Liver (tissue), 3 donors: ENCODE results near the gene GRAMD2B.

ENCODE experiments used
- GABPA ChIP-seq, 2 donors: IDR thresholded peaks in 1 of 2; conservative IDR thresholded peaks in 1 of 2; 2 replicates each; pipeline ENCODE4 v1.6.1; 2016; ENCODE audit warnings: antibody characterized with exemption in 2 of 2, mild to moderate bottlenecking in 1 of 2, moderate library complexity in 1 of 2
- HNF4G ChIP-seq: IDR thresholded peaks from 2 replicates; pipeline ENCODE4 v1.6.1; 2016; ENCODE audit warnings: antibody characterized with exemption
- JUND ChIP-seq, 2 donors: IDR thresholded peaks; 2 replicates each; pipeline ENCODE4 v1.6.1; 2016; ENCODE audit warnings: antibody characterized with exemption in 2 of 2
- RAD21 ChIP-seq, 2 donors: IDR thresholded peaks; 2 replicates each; pipeline ENCODE4 v1.6.1; 2016; ENCODE audit warnings: antibody characterized with exemption in 2 of 2, mild to moderate bottlenecking in 2 of 2
- TAF1 ChIP-seq: conservative IDR thresholded peaks from 2 replicates; pipeline ENCODE4 v1.6.1; 2016; ENCODE audit warnings: antibody characterized with exemption, mild to moderate bottlenecking
- YY1 ChIP-seq: IDR thresholded peaks from 2 replicates; pipeline ENCODE4 v1.6.1; 2016; ENCODE audit warnings: antibody characterized with exemption, mild to moderate bottlenecking
- TF ChIP-seq, protein P1 (sequence below): IDR thresholded peaks from 2 replicates; pipeline ENCODE4 v1.6.1; 2016; ENCODE audit warnings: antibody characterized with exemption, mild to moderate bottlenecking
- TF ChIP-seq, protein P2 (sequence below): fragments of 150-350 bp; IDR thresholded peaks from 2 replicates; pipeline ENCODE4 v1.5.1; 2017; ENCODE audit warnings: improper control_type of control experiment, low read depth, low read length; ENCODE audit not compliant: missing input control
- TF ChIP-seq, protein P3 (sequence below): IDR thresholded peaks from 2 replicates; pipeline ENCODE4 v1.6.1; 2016; ENCODE audit warnings: antibody characterized with exemption
- donor health status: healthy.
- donor health status: healthy.

DNA sequence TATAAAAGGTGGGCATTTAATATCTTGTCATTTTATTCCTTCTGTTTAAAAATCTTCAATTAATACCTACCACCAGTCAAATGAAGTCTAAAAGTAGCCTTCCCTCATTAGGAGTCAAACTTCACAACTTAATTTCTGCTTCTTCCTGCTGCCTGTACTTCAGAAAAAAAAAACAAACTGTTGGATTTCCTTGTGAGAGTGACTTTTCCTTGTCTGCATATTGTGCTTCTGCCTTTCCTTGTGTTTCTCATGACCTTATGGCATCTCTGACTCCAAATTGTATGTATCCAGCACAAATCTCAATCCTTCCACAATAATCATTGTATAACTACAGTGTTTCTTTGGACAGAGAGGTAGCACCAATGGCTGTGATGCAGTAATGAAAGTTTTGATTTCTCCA, 32.1 kb downstream of the GRAMD2B start:
- TF ChIP-seq TAF1 (no peak), RAD21 (IDR thresholded peaks at IDR 0.05) (no peak), GABPA (IDR thresholded peaks at IDR 0.05 in 1 of 2, conservative IDR thresholded peaks at IDR 0.05 in 1 of 2) (no peak), YY1 (no peak), HNF4G (no peak), JUND (IDR thresholded peaks at IDR 0.05) (no peak)
- TF ChIP-seq, protein P1, sequence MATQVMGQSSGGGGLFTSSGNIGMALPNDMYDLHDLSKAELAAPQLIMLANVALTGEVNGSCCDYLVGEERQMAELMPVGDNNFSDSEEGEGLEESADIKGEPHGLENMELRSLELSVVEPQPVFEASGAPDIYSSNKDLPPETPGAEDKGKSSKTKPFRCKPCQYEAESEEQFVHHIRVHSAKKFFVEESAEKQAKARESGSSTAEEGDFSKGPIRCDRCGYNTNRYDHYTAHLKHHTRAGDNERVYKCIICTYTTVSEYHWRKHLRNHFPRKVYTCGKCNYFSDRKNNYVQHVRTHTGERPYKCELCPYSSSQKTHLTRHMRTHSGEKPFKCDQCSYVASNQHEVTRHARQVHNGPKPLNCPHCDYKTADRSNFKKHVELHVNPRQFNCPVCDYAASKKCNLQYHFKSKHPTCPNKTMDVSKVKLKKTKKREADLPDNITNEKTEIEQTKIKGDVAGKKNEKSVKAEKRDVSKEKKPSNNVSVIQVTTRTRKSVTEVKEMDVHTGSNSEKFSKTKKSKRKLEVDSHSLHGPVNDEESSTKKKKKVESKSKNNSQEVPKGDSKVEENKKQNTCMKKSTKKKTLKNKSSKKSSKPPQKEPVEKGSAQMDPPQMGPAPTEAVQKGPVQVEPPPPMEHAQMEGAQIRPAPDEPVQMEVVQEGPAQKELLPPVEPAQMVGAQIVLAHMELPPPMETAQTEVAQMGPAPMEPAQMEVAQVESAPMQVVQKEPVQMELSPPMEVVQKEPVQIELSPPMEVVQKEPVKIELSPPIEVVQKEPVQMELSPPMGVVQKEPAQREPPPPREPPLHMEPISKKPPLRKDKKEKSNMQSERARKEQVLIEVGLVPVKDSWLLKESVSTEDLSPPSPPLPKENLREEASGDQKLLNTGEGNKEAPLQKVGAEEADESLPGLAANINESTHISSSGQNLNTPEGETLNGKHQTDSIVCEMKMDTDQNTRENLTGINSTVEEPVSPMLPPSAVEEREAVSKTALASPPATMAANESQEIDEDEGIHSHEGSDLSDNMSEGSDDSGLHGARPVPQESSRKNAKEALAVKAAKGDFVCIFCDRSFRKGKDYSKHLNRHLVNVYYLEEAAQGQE, result no peak
- TF ChIP-seq, protein P2, sequence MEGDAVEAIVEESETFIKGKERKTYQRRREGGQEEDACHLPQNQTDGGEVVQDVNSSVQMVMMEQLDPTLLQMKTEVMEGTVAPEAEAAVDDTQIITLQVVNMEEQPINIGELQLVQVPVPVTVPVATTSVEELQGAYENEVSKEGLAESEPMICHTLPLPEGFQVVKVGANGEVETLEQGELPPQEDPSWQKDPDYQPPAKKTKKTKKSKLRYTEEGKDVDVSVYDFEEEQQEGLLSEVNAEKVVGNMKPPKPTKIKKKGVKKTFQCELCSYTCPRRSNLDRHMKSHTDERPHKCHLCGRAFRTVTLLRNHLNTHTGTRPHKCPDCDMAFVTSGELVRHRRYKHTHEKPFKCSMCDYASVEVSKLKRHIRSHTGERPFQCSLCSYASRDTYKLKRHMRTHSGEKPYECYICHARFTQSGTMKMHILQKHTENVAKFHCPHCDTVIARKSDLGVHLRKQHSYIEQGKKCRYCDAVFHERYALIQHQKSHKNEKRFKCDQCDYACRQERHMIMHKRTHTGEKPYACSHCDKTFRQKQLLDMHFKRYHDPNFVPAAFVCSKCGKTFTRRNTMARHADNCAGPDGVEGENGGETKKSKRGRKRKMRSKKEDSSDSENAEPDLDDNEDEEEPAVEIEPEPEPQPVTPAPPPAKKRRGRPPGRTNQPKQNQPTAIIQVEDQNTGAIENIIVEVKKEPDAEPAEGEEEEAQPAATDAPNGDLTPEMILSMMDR, result no peak
- TF ChIP-seq, protein P3, sequence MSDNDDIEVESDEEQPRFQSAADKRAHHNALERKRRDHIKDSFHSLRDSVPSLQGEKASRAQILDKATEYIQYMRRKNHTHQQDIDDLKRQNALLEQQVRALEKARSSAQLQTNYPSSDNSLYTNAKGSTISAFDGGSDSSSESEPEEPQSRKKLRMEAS, result no peak
